Stromal cell of bone marrow (primary cell): ENCODE measurements around the gene FLAD1.

Experiments
- DNase-seq: peaks from one replicate; pipeline ENCODE4 v3.0.0-alpha.2; 2012; ENCODE audit warnings: low read depth

The FLAD1 gene

DNA sequence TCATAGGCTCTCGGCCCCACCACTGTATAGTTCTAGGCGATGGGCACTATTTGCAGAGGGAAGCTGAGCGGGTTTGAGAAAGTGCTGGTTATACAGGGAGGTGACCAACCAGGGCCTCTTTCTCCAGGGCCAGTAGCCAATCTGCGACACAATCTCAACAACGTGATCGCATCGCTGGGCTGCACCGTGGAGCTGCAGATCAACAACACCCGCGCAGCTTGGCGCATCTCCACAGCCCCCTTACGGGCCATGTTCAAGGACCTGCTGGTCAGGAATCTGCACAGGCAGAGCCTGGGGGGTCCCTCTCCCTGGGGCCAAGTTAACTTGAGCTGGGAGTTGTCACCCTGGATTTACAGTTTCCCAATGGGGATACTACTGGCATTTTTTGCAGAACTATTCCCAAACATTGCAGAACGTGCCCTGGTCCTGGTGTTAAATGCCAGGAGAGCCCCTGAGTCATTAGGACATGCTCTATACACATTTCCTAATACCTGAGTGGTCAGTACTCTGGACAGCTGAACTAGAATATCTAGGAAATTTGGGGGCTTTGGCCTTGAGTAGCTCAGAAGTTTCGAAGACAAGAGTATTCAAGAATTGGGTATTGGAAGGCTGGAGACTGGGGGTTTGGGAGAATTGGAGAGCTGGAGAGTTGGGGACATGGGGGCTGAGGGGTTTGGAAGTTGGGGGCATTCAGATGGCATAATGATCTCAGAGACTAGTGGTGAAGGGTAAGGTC is 57.4 kb downstream of the FLAD1 start:
- DNase-seq = no peak
